ENCODE results near the gene LDB1.

LDB1 gene

GRCh38 chr10:102072673-102073527 is 47.3 kb downstream of the LDB1 start:
- no peak for TF ChIP-seq REST (IDR thresholded peaks at IDR 0.05; ENCODE audit: insufficient replicate concordance, low read depth)
- TF ChIP-seq CTCF (IDR thresholded peaks at IDR 0.05; ENCODE audit: insufficient read depth, low read length): peak; percentile 93
- H3K27ac ChIP-seq (replicated peaks): no peak overlapping the region
- H3K27me3 ChIP-seq (ENCODE audit: insufficient read depth, poor library complexity, severe bottlenecking): no peaks in the 10 kb centered on the region
- DNase-seq (ENCODE audit: low read depth in 1 of 2, low spot score in 1 of 2): peak; percentile 57 to 85
- no peak overlapping the region for H3K4me3 ChIP-seq (replicated peaks; ENCODE audit: insufficient read depth, low read length)

- Histone ChIP-seq H3K27ac (replicated peaks) (peak overlapping the region; percentile 32), H3K27me3 (ENCODE audit: insufficient read depth, poor library complexity, severe bottlenecking) (no peaks in the 10 kb centered on the region), H3K4me3 (replicated peaks; ENCODE audit: insufficient read depth, low read length) (no peak overlapping the region)
- DNase-seq (ENCODE audit: low read depth in 1 of 2, low spot score in 1 of 2): peak; percentile 64 to 68
- TF ChIP-seq GABPA (IDR thresholded peaks at IDR 0.05; ENCODE audit: low read depth) (no peak), SPI1 (IDR thresholded peaks at IDR 0.05; ENCODE audit: borderline replicate concordance, low read depth) (peak; percentile 86)
Observed at GRCh38 chr10:102069071-102069470, 51.1 kb downstream of the LDB1 start.

- Histone ChIP-seq H3K27me3 (ENCODE audit: insufficient read depth, poor library complexity, severe bottlenecking) (no peaks in the 10 kb centered on the region), H3K27ac (replicated peaks) (peak overlapping the region; percentile 32; the same call in 1 of the 2 replicates), H3K4me3 (replicated peaks; ENCODE audit: insufficient read depth, low read length) (no peak overlapping the region)
- no peak for TF ChIP-seq REST (IDR thresholded peaks at IDR 0.05; ENCODE audit: insufficient replicate concordance, low read depth)
- TF ChIP-seq CTCF (IDR thresholded peaks at IDR 0.05; ENCODE audit: insufficient read depth, low read length): no peak
- no peak for DNase-seq (ENCODE audit: low read depth in 1 of 2, low spot score in 1 of 2)
Observed at GRCh38 chr10:102068216-102068615, 52.0 kb downstream of the LDB1 start.

GRCh38 chr10:102067091-102067916 is 52.9 kb downstream of the LDB1 start:
- Histone ChIP-seq H3K27ac (replicated peaks) (no peak overlapping the region), H3K4me3 (replicated peaks; ENCODE audit: insufficient read depth, low read length) (no peak overlapping the region), H3K27me3 (ENCODE audit: insufficient read depth, poor library complexity, severe bottlenecking) (no peaks in the 10 kb centered on the region)
- no peak for DNase-seq (ENCODE audit: low read depth in 1 of 2, low spot score in 1 of 2)
- TF ChIP-seq REST (IDR thresholded peaks at IDR 0.05; ENCODE audit: insufficient replicate concordance, low read depth) (no peak), GABPA (IDR thresholded peaks at IDR 0.05; ENCODE audit: low read depth) (no peak), POLR2AphosphoS5 (IDR thresholded peaks at IDR 0.05; ENCODE audit: low read depth) (no peak), SPI1 (IDR thresholded peaks at IDR 0.05; ENCODE audit: borderline replicate concordance, low read depth) (no peak), CTCF (IDR thresholded peaks at IDR 0.05; ENCODE audit: insufficient read depth, low read length) (no peak)
